HL-60 (cell line): ENCODE results near the gene MARK1.

Source experiments
- DNase-seq, 2 experiments: peaks; one replicate each; pipeline ENCODE4 v3.0.0-alpha.2; 2010 to 2020; ENCODE audit warnings: low read depth in 1 of 2, low spot score in 1 of 2
- H3K27ac ChIP-seq: fragments of 250-450 bp; sonication (Bioruptor Pico); replicated peaks from 2 replicates; pipeline ENCODE4 v1.5.1; 2020; ENCODE audit warnings: mild to moderate bottlenecking, moderate library complexity
- H3K27me3 ChIP-seq: fragments of 250-450 bp; sonication (Bioruptor Pico); 2 replicates; pipeline ENCODE4 v1.5.1; 2021; ENCODE audit warnings: mild to moderate bottlenecking, moderate library complexity; ENCODE audit not compliant: insufficient read depth, poor library complexity, severe bottlenecking
- H3K4me3 ChIP-seq: replicated peaks from 2 replicates; pipeline ENCODE4 v1.5.1; 2011; ENCODE audit warnings: mild to moderate bottlenecking, control low read depth, low read length; ENCODE audit not compliant: insufficient read depth
- CTCF ChIP-seq: IDR thresholded peaks from one replicate; pipeline ENCODE4 v1.5.1; 2011; ENCODE audit warnings: low read length, control low read depth, inconsistent platforms; ENCODE audit not compliant: insufficient read depth
- GABPA ChIP-seq: IDR thresholded peaks from 2 replicates; pipeline ENCODE4 v1.6.1; 2012; ENCODE audit warnings: low read depth
- POLR2AphosphoS5 ChIP-seq: IDR thresholded peaks from 2 replicates; pipeline ENCODE4 v1.6.1; 2012; ENCODE audit warnings: low read depth
- REST ChIP-seq: IDR thresholded peaks from 2 replicates; pipeline ENCODE4 v1.6.1; 2012; ENCODE audit warnings: low read depth; ENCODE audit not compliant: insufficient replicate concordance
- SPI1 ChIP-seq: IDR thresholded peaks from 2 replicates; pipeline ENCODE4 v1.6.1; 2012; ENCODE audit warnings: low read depth, mild to moderate bottlenecking, borderline replicate concordance

Gene MARK1

DNA sequence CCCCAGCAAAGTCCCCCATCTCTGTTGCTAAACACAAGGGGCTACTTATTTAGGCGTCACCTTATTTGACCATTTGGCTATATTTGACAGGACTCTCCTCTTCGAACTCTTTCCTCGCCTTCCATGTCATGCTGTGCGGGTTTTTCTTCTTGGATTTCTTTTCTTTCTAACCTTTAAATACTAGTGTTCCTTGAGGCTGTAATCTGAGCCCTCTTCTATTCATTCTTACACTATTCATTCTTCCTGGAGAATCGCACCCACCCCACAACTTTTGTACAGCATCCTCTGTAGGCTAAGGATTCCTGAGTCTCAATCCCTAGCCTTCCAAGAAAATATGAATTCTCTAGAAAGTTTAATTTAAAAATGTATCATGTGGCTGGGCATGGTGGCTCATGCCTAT, 100.5 kb downstream of the MARK1 start:
- Histone ChIP-seq H3K27ac (no peak overlapping the region), H3K27me3 (peaks cover 2% of the 10 kb centered on the region), H3K4me3 (no peak overlapping the region)
- TF ChIP-seq CTCF (no peak), REST (no peak), POLR2AphosphoS5 (no peak), GABPA (no peak), SPI1 (no peak)
- DNase-seq, result no peak

- no peak for TF ChIP-seq CTCF
- TF ChIP-seq REST, result no peak
- TF ChIP-seq POLR2AphosphoS5, result no peak
- peaks cover 2% of the 10 kb centered on the region for H3K27me3 ChIP-seq
- DNase-seq, result no peak
- no peak overlapping the region for H3K4me3 ChIP-seq
- H3K27ac ChIP-seq, result no peak overlapping the region
Measured at GRCh38 chr1:220631238-220631815, 103.4 kb downstream of the MARK1 start.

DNA sequence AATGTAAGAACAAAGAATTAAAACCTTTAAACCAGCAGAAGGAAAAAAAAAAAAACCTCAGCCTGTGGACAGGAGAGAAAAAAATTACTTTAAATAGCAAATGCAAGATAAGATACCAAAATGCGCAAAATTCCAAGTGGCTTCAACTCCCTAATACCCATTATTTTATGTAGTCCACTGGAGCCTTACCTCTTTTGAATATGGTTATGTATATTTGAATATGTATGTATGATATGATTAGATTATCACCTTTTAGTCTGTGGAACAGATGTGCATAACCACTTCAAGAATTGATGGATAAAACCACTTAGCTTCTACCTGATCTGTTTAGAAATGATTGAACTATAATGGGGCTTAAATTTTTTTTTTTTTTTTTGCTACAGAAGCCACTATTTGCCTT, 109.8 kb downstream of the MARK1 start:
- Histone ChIP-seq H3K4me3 (no peak overlapping the region), H3K27ac (no peak overlapping the region), H3K27me3 (peaks cover 4% of the 10 kb centered on the region)
- TF ChIP-seq SPI1 (no peak), POLR2AphosphoS5 (no peak), GABPA (no peak), CTCF (no peak), REST (no peak)
- DNase-seq, result no peak
